ENCODE measurements around the gene LCK.

DNA sequence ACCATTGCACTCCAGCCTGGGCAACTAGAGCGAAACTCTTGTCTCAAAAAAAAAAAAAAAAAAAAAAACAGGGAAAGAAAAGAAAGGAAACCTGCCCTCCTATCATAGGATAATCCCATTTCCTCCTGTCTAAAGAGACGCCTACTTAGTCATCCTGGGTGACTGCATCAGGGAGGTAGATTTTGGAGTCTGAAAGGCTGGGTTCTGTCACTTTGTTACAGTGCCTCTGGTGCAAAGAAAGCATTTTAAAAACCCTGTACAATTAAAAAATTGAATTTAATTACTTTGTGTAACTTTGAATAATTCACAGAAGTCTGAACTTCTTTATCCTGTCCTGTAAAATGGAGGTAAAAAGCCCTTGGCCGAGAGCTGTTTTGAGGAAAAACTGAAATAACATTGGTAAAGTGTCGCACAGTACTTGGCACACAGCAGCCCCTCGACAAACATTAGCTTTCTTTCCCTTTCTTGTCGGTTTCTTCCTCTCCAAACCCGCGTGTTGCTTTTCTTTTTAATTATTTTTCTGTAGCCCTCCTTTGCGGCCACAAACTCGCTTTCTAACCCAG, 40.2 kb downstream of the LCK start:
- TF ChIP-seq POLR2A (IDR thresholded peaks at IDR 0.05) (no peak), CTCF (IDR thresholded peaks at IDR 0.05) (no peak)
